ENCODE data around the gene E2F4. TPM values are rescaled to one million over a fixed set of nuclear protein-coding genes. Genes with fewer than 3 reads are reported as not detected.

Gene E2F4
- total and polyA plus RNA-seq, 10 of the 15 experiments (the other 5 are each of a cell fraction or from before 2014, with no cell fraction given): 11.7 to 132 (median 95.9) TPM

DNA sequence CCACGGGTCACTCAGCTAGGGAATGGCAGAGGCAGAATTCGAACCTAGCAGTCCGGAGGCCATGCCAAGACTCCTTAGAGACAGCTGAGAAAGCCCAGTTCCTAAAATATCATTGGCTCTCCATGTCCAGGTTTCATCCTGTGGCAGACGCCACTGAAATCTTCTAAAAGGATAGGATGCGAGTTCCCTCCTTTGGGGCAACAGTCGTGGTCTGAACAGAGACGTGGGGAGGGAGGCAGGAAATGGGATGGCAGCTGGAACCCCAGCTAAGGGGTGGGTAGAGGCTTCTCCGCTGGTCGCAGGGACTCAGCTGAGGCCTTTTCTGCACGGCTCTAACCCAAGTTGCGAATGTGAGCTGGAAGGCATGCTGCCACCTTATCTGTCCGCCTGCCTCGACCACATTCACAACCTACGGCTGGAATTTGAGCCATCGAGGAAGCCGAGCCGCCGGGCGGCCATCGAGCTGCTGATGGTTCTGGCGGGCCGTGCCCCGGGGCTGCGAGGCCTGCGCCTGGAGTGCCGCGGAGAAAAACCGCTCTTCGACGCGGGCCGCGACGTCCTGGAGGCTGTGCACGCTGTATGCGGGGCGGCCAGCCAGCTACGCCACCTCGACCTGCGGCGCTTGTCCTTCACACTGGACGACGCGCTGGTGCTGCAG lies 29.3 kb upstream of the E2F4 start:
- H3K4me2 ChIP-seq (ENCODE audit: control insufficient read depth, insufficient read depth): peak overlapping the region; percentile 83
- ChIA-PET POLR2A (interaction anchor here (0.6 to 8.2 kb wide), 6 partner anchors 10 to 135 kb away, joined by 3 to 137 read pairs (median 4); partner anchors contain the start of gene NOL3), RAD21 (ENCODE audit: unreplicated experiment) (interaction anchor here (1.3 to 1.9 kb wide), 3 partner anchors 12 to 132 kb away, joined by 3 to 6 read pairs (median 6); no protein-coding TSS in a partner anchor), SMC1A (ENCODE audit: uncharacterized antibody, unreplicated experiment) (interaction anchor here (0.8 to 1.8 kb wide), 4 partner anchors 11 to 17 kb away, joined by 3 to 10 read pairs (median 4); no protein-coding TSS in a partner anchor), CTCF (interaction anchor here (0.9 to 1.9 kb wide), 6 partner anchors 11 to 145 kb away, joined by 3 to 8 read pairs (median 4); no protein-coding TSS in a partner anchor)
- peak overlapping the region; percentile 53; the same call in 1 of the 2 replicates for H3K4me3 ChIP-seq
- DNase-seq (ENCODE audit: low read depth, low spot score) (no peak), ATAC-seq (no peak), FAIRE-seq (no peak)
- H3K27me3 ChIP-seq (replicated peaks in 1 of 2; ENCODE audit: control insufficient read depth in 2 of 2, insufficient read depth in 2 of 2, low read length in 1 of 2): peaks cover 2 to 18% of the 10 kb centered on the region in 2 experiments
- H4K20me1 ChIP-seq (ENCODE audit: control insufficient read depth, insufficient read depth): no peaks in the 10 kb centered on the region; the same call in 1 of the 2 replicates
- intact Hi-C loops (cut with micrococcal nuclease; ENCODE audit: unreplicated experiment): no loop called here
- no peak overlapping the region for H3K9ac ChIP-seq (ENCODE audit: control insufficient read depth, insufficient read depth, low read length)
- no peaks in the 10 kb centered on the region for H3K36me3 ChIP-seq (ENCODE audit: control insufficient read depth in 2 of 2, insufficient read depth in 2 of 2, low read length in 1 of 2)
- H2AFZ ChIP-seq (ENCODE audit: control insufficient read depth, low read depth, low read length): peak overlapping the region; percentile 70; the same call in 1 of the 2 replicates
- H3K27ac ChIP-seq (ENCODE audit: control insufficient read depth, insufficient read depth): no peak overlapping the region
- BruUV-seq (replicated peaks): no TSS peak
- TF ChIP-seq, protein P1, sequence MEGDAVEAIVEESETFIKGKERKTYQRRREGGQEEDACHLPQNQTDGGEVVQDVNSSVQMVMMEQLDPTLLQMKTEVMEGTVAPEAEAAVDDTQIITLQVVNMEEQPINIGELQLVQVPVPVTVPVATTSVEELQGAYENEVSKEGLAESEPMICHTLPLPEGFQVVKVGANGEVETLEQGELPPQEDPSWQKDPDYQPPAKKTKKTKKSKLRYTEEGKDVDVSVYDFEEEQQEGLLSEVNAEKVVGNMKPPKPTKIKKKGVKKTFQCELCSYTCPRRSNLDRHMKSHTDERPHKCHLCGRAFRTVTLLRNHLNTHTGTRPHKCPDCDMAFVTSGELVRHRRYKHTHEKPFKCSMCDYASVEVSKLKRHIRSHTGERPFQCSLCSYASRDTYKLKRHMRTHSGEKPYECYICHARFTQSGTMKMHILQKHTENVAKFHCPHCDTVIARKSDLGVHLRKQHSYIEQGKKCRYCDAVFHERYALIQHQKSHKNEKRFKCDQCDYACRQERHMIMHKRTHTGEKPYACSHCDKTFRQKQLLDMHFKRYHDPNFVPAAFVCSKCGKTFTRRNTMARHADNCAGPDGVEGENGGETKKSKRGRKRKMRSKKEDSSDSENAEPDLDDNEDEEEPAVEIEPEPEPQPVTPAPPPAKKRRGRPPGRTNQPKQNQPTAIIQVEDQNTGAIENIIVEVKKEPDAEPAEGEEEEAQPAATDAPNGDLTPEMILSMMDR (IDR thresholded peaks at IDR 0.05 in 2 of 3, conservative IDR thresholded peaks at IDR 0.05 in 1 of 3; ENCODE audit: control insufficient read depth in 2 of 3, extremely low read depth in 1 of 3, insufficient read depth in 1 of 3, low read depth in 3 of 3, low read length in 3 of 3): no peak
- TF ChIP-seq CREB1 (IDR thresholded peaks at IDR 0.05; ENCODE audit: low read depth) (peak; percentile 65; the same call in 1 of the 2 replicates), ETV6 (conservative IDR thresholded peaks at IDR 0.05 in 1 of 2, IDR thresholded peaks at IDR 0.05 in 1 of 2; ENCODE audit: borderline replicate concordance in 1 of 2, low read depth in 1 of 2) (no peak), POLR2AphosphoS2 (IDR thresholded peaks at IDR 0.05; ENCODE audit: low read depth, low read length) (no peak), RCOR1 (conservative IDR thresholded peaks at IDR 0.05; ENCODE audit: low read depth, low read length) (no peak), SP1 (IDR thresholded peaks at IDR 0.05; ENCODE audit: low read depth, low read length) (no peak), HDGF (IDR thresholded peaks at IDR 0.05) (no peak; the same call in 1 of the 2 replicates), BHLHE40 (IDR thresholded peaks at IDR 0.05; ENCODE audit: borderline replicate concordance in 1 of 2, low read depth in 2 of 2, low read length in 1 of 2) (no peak; a peak in 1 of 4 replicates), RFX5 (IDR thresholded peaks at IDR 0.05; ENCODE audit: low read depth, low read length) (peak; percentile 97)
- TF ChIP-seq, protein P2, sequence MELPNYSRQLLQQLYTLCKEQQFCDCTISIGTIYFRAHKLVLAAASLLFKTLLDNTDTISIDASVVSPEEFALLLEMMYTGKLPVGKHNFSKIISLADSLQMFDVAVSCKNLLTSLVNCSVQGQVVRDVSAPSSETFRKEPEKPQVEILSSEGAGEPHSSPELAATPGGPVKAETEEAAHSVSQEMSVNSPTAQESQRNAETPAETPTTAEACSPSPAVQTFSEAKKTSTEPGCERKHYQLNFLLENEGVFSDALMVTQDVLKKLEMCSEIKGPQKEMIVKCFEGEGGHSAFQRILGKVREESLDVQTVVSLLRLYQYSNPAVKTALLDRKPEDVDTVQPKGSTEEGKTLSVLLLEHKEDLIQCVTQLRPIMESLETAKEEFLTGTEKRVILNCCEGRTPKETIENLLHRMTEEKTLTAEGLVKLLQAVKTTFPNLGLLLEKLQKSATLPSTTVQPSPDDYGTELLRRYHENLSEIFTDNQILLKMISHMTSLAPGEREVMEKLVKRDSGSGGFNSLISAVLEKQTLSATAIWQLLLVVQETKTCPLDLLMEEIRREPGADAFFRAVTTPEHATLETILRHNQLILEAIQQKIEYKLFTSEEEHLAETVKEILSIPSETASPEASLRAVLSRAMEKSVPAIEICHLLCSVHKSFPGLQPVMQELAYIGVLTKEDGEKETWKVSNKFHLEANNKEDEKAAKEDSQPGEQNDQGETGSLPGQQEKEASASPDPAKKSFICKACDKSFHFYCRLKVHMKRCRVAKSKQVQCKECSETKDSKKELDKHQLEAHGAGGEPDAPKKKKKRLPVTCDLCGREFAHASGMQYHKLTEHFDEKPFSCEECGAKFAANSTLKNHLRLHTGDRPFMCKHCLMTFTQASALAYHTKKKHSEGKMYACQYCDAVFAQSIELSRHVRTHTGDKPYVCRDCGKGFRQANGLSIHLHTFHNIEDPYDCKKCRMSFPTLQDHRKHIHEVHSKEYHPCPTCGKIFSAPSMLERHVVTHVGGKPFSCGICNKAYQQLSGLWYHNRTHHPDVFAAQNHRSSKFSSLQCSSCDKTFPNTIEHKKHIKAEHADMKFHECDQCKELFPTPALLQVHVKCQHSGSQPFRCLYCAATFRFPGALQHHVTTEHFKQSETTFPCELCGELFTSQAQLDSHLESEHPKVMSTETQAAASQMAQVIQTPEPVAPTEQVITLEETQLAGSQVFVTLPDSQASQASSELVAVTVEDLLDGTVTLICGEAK (IDR thresholded peaks at IDR 0.05; ENCODE audit: borderline replicate concordance): no peak
- TF ChIP-seq, protein P3, sequence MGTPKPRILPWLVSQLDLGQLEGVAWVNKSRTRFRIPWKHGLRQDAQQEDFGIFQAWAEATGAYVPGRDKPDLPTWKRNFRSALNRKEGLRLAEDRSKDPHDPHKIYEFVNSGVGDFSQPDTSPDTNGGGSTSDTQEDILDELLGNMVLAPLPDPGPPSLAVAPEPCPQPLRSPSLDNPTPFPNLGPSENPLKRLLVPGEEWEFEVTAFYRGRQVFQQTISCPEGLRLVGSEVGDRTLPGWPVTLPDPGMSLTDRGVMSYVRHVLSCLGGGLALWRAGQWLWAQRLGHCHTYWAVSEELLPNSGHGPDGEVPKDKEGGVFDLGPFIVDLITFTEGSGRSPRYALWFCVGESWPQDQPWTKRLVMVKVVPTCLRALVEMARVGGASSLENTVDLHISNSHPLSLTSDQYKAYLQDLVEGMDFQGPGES (IDR thresholded peaks at IDR 0.05): no peak
- 48% methylated on average over 41 of the region's 44 CpGs for WGBS (ENCODE audit: insufficient coverage, insufficient replicate concordance, low lambda C conversion rate, missing lambda C conversion rate)
- no peaks in the 10 kb centered on the region; the same call in 2 of the 3 replicates for H3K9me3 ChIP-seq (replicated peaks; ENCODE audit: control insufficient read depth, insufficient read depth, low read length)
- in situ Hi-C loops (cut with MboI): no loop called here
- peaks cover 6% of the 10 kb centered on the region for H3K79me2 ChIP-seq (ENCODE audit: control insufficient read depth, insufficient read depth, low read length)
- peaks cover 50% of the 10 kb centered on the region for H3K4me1 ChIP-seq (ENCODE audit: control insufficient read depth, insufficient read depth, low read length)
